PC-9 (cell line): ENCODE data around the gene CLDN19. TPM values are rescaled to one million over a fixed set of nuclear protein-coding genes. Genes with fewer than 3 reads are reported as not detected.

Experiments
- BruUV-seq: library from RNA; stranded (reverse); fragments of 400-500 nt; replicated peaks from 2 replicates; lab custom pipeline; 2021; lab: Mats Ljungman, UMichigan
- CTCF ChIA-PET: fragments of 300-600 bp; sonication (Branson Sonifier 250); formaldehyde crosslinking; loops from one replicate; lab custom pipeline; 2022; ENCODE audit warnings: antibody characterized with exemption; lab: Charles Lee
- POLR2A ChIA-PET: fragments of 300-600 bp; sonication (Branson Sonifier 250); formaldehyde crosslinking; loops from one replicate; lab custom pipeline; 2022; ENCODE audit warnings: antibody characterized with exemption; ENCODE audit not compliant: unreplicated experiment; lab: Charles Lee
- DNase-seq, 2 experiments: peaks; one replicate each; pipeline versions ENCODE4 v3.0.0 to v3.0.0-alpha.2; 2015 to 2022; ENCODE audit warnings: mixed read lengths in 1 of 2
- H2AFZ ChIP-seq: fragments of 200-600 bp; sonication (generic); 2 replicates; pipeline ENCODE4 v1.8.1; 2017; ENCODE audit warnings: antibody characterized with exemption
- H3F3A ChIP-seq: fragments of 200-600 bp; sonication (generic); 2 replicates; pipeline ENCODE4 v1.8.1; 2017; ENCODE audit warnings: antibody characterized with exemption, mild to moderate bottlenecking, low read depth; ENCODE audit not compliant: insufficient read depth
- H3K27ac ChIP-seq: fragments of 200-600 bp; sonication (generic); 2 replicates; pipeline ENCODE4 v1.6.1; 2016; ENCODE audit warnings: mixed run types
- H3K27me3 ChIP-seq: fragments of 200-600 bp; sonication (generic); 2 replicates; pipeline ENCODE4 v1.6.1; 2016; ENCODE audit warnings: low read depth, mixed run types; ENCODE audit not compliant: insufficient read depth
- H3K36me3 ChIP-seq: fragments of 200-600 bp; sonication (generic); 2 replicates; pipeline ENCODE4 v1.6.1; 2016; ENCODE audit warnings: low read depth, mixed run types
- H3K4me1 ChIP-seq: fragments of 200-600 bp; sonication (generic); replicated peaks from 2 replicates; pipeline ENCODE4 v1.6.1; 2016; ENCODE audit warnings: mixed run types; ENCODE audit not compliant: insufficient read depth
- H3K4me2 ChIP-seq: fragments of 200-600 bp; sonication (generic); 2 replicates; pipeline ENCODE4 v1.6.1; 2017; ENCODE audit warnings: mixed run types
- H3K4me3 ChIP-seq: fragments of 200-600 bp; sonication (generic); 2 replicates; pipeline ENCODE4 v1.6.1; 2016; ENCODE audit warnings: mixed run types
- H3K79me2 ChIP-seq: fragments of 200-600 bp; sonication (generic); 2 replicates; pipeline ENCODE4 v1.6.1; 2017; ENCODE audit warnings: low read depth, mixed run types
- H3K9me2 ChIP-seq: fragments of 200-600 bp; sonication (generic); 2 replicates; pipeline ENCODE4 v1.8.1; 2017; ENCODE audit warnings: mild to moderate bottlenecking; ENCODE audit not compliant: insufficient read depth
- H3K9me3 ChIP-seq: fragments of 200-600 bp; sonication (generic); 2 replicates; pipeline ENCODE4 v1.8.1; 2016; ENCODE audit warnings: low read depth; ENCODE audit not compliant: insufficient read depth
- H4K20me1 ChIP-seq: fragments of 200-600 bp; sonication (generic); 2 replicates; pipeline ENCODE4 v1.8.1; 2017; ENCODE audit not compliant: insufficient read depth
- EZH2 ChIP-seq: fragments of 200-600 bp; sonication (generic); IDR thresholded peaks from 2 replicates; pipeline ENCODE4 v1.8.0; 2017; ENCODE audit warnings: antibody characterized with exemption, low read depth
- intact Hi-C: fragments of 100-400 bp; cut with micrococcal nuclease; formaldehyde crosslinking; loops from one replicate; pipeline ENCODE4 v1.10.0; 2022; ENCODE audit not compliant: unreplicated experiment
- total RNA-seq: library from RNA; stranded (reverse); gene quantifications from 2 replicates; pipeline ENCODE4 v1.2.3, GENCODE V29; 2021
- TF ChIP-seq, protein P1 (sequence below): fragments of 200-600 bp; sonication (generic); conservative IDR thresholded peaks from 2 replicates; pipeline ENCODE4 v1.6.1; 2017; ENCODE audit warnings: mixed run types, antibody characterized with exemption, mild to moderate bottlenecking, moderate library complexity

CLDN19 gene
- total RNA-seq, 1 experiment from 2014 or later = not detected

- H3K36me3 ChIP-seq = no peaks in the 10 kb centered on the region
- ChIA-PET CTCF (interaction anchor here (0.6 kb wide), 2 partner anchors 21 to 507 kb away, joined by 3 read pairs; no protein-coding TSS in a partner anchor), POLR2A (interaction anchor here (0.6 kb wide), 1 partner anchor 431 kb away, joined by 3 read pairs; no protein-coding TSS in a partner anchor)
- no peak overlapping the region for H3K4me3 ChIP-seq
- H3K4me1 ChIP-seq = no peaks in the 10 kb centered on the region
- no peaks in the 10 kb centered on the region for H3K27me3 ChIP-seq
- no peak for TF ChIP-seq EZH2
- TF ChIP-seq, protein P1, sequence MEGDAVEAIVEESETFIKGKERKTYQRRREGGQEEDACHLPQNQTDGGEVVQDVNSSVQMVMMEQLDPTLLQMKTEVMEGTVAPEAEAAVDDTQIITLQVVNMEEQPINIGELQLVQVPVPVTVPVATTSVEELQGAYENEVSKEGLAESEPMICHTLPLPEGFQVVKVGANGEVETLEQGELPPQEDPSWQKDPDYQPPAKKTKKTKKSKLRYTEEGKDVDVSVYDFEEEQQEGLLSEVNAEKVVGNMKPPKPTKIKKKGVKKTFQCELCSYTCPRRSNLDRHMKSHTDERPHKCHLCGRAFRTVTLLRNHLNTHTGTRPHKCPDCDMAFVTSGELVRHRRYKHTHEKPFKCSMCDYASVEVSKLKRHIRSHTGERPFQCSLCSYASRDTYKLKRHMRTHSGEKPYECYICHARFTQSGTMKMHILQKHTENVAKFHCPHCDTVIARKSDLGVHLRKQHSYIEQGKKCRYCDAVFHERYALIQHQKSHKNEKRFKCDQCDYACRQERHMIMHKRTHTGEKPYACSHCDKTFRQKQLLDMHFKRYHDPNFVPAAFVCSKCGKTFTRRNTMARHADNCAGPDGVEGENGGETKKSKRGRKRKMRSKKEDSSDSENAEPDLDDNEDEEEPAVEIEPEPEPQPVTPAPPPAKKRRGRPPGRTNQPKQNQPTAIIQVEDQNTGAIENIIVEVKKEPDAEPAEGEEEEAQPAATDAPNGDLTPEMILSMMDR = peak; percentile 69
- no peak overlapping the region for H2AFZ ChIP-seq
- H3K4me2 ChIP-seq = no peak overlapping the region
- BruUV-seq = no TSS peak
- H3K79me2 ChIP-seq = no peaks in the 10 kb centered on the region
- H3K9me3 ChIP-seq = no peaks in the 10 kb centered on the region
- no peaks in the 10 kb centered on the region for H3K9me2 ChIP-seq
- intact Hi-C loops = no loop called here
- no peaks in the 10 kb centered on the region for H3F3A ChIP-seq
- peak in 1 of 2 experiments; percentile 19 for DNase-seq
- H4K20me1 ChIP-seq = no peaks in the 10 kb centered on the region
- H3K27ac ChIP-seq = no peak overlapping the region
These were observed 7.1 kb upstream of the CLDN19 start for GRCh38 chr1:42747125-42747524.

GRCh38 chr1:42746436-42747105 lies 6.5 kb upstream of the CLDN19 start:
- no TSS peak for BruUV-seq
- CTCF ChIA-PET = interaction anchor here (0.6 kb wide), 1 partner anchor 20 kb away, joined by 3 read pairs; no protein-coding TSS in a partner anchor

GRCh38 chr1:42745851-42746250 lies 5.8 kb upstream of the CLDN19 start:
- TF ChIP-seq EZH2 = no peak
- TF ChIP-seq, protein P1 = no peak
- BruUV-seq = no TSS peak
- POLR2A ChIA-PET = no interaction called here

More at GRCh38 chr1:42746436-42747105, 6.5 kb upstream of the CLDN19 start:
- Histone ChIP-seq H3K4me2 (no peak overlapping the region), H3K4me3 (no peak overlapping the region), H3F3A (no peaks in the 10 kb centered on the region), H3K9me3 (no peaks in the 10 kb centered on the region), H3K9me2 (no peaks in the 10 kb centered on the region), H3K4me1 (no peaks in the 10 kb centered on the region), H4K20me1 (no peaks in the 10 kb centered on the region), H3K79me2 (no peaks in the 10 kb centered on the region), H3K36me3 (no peaks in the 10 kb centered on the region), H3K27me3 (no peaks in the 10 kb centered on the region), H3K27ac (no peak overlapping the region), H2AFZ (no peak overlapping the region)
- no peak for DNase-seq
- POLR2A ChIA-PET = interaction anchor here (0.6 kb wide), 1 partner anchor 430 kb away, joined by 3 read pairs; no protein-coding TSS in a partner anchor
- intact Hi-C loops = no loop called here
- TF ChIP-seq, protein P1 = no peak
- TF ChIP-seq EZH2 = no peak

More at GRCh38 chr1:42745851-42746250, 5.8 kb upstream of the CLDN19 start:
- no peak for DNase-seq
- Histone ChIP-seq H3K9me3 (no peaks in the 10 kb centered on the region), H3K79me2 (no peaks in the 10 kb centered on the region), H2AFZ (no peak overlapping the region), H3K27me3 (no peaks in the 10 kb centered on the region), H3K36me3 (no peaks in the 10 kb centered on the region), H3K9me2 (no peaks in the 10 kb centered on the region), H3K4me3 (no peak overlapping the region), H3K4me2 (no peak overlapping the region), H4K20me1 (no peaks in the 10 kb centered on the region), H3K27ac (no peak overlapping the region), H3F3A (no peaks in the 10 kb centered on the region), H3K4me1 (no peaks in the 10 kb centered on the region)
- intact Hi-C loops = no loop called here
- CTCF ChIA-PET = no interaction called here
